Measurements from ENCODE around the gene RBM33.

Gene RBM33

GRCh38 chr7:155763691-155764437, 119.4 kb downstream of the RBM33 start:
- no peak for TF ChIP-seq CTCF (conservative IDR thresholded peaks at IDR 0.05; ENCODE audit: control insufficient read depth, insufficient read depth, low read depth, low read length)
- H3K4me3 ChIP-seq (ENCODE audit: control insufficient read depth, low read depth, low read length) = no peak overlapping the region
- DNase-seq (ENCODE audit: low read depth) = peak; percentile 45

- no peak for TF ChIP-seq CTCF (conservative IDR thresholded peaks at IDR 0.05; ENCODE audit: control insufficient read depth, insufficient read depth, low read depth, low read length)
- no peak overlapping the region for H3K4me3 ChIP-seq (ENCODE audit: control insufficient read depth, low read depth, low read length)
- DNase-seq (ENCODE audit: low read depth) = no peak
Measured at GRCh38 chr7:155764438-155764793, 120.0 kb downstream of the RBM33 start.

GRCh38 chr7:155765458-155765857, 121.0 kb downstream of the RBM33 start:
- H3K4me3 ChIP-seq (ENCODE audit: control insufficient read depth, low read depth, low read length) = no peak overlapping the region
- no peak for DNase-seq (ENCODE audit: low read depth)
- no peak for TF ChIP-seq CTCF (conservative IDR thresholded peaks at IDR 0.05; ENCODE audit: control insufficient read depth, insufficient read depth, low read depth, low read length)

GRCh38 chr7:155766386-155766785, 121.9 kb downstream of the RBM33 start:
- TF ChIP-seq CTCF (conservative IDR thresholded peaks at IDR 0.05; ENCODE audit: control insufficient read depth, insufficient read depth, low read depth, low read length) = no peak
- H3K4me3 ChIP-seq (ENCODE audit: control insufficient read depth, low read depth, low read length) = no peak overlapping the region
- no peak for DNase-seq (ENCODE audit: low read depth)

GRCh38 chr7:155766966-155767916, 122.8 kb downstream of the RBM33 start:
- DNase-seq (ENCODE audit: low read depth) = no peak
- no peak for TF ChIP-seq CTCF (conservative IDR thresholded peaks at IDR 0.05; ENCODE audit: control insufficient read depth, insufficient read depth, low read depth, low read length)
- no peak overlapping the region for H3K4me3 ChIP-seq (ENCODE audit: control insufficient read depth, low read depth, low read length)

- DNase-seq (ENCODE audit: low read depth) = peak; percentile 98
- TF ChIP-seq CTCF (conservative IDR thresholded peaks at IDR 0.05; ENCODE audit: control insufficient read depth, insufficient read depth, low read depth, low read length) = no peak
- no peak overlapping the region for H3K4me3 ChIP-seq (ENCODE audit: control insufficient read depth, low read depth, low read length)
Measured at GRCh38 chr7:155769701-155770100, 125.2 kb downstream of the RBM33 start.
